Liver (tissue), 3 donors: ENCODE data around the gene DMXL2.

Source experiments
- ATF3 ChIP-seq: IDR thresholded peaks from 2 replicates; pipeline ENCODE4 v1.6.1; 2016; ENCODE audit warnings: antibody characterized with exemption
- CTCF ChIP-seq: fragments of 150-350 bp; IDR thresholded peaks from 2 replicates; pipeline ENCODE4 v1.5.1; 2017; ENCODE audit warnings: improper control_type of control experiment, low read depth, low read length; ENCODE audit not compliant: missing input control
- EGR1 ChIP-seq, 2 donors: IDR thresholded peaks; 2 replicates each; pipeline ENCODE4 v1.6.1; 2016 to 2018; ENCODE audit warnings: antibody characterized with exemption in 2 of 2, low read depth in 2 of 2
- FOXA1 ChIP-seq: IDR thresholded peaks from 2 replicates; pipeline ENCODE4 v1.6.1; 2016; ENCODE audit warnings: antibody characterized with exemption
- GABPA ChIP-seq, 2 donors: IDR thresholded peaks in 1 of 2; conservative IDR thresholded peaks in 1 of 2; 2 replicates each; pipeline ENCODE4 v1.6.1; 2016; ENCODE audit warnings: antibody characterized with exemption in 2 of 2, mild to moderate bottlenecking in 1 of 2, moderate library complexity in 1 of 2
- MAX ChIP-seq: IDR thresholded peaks from 2 replicates; pipeline ENCODE4 v1.6.1; 2016; ENCODE audit warnings: antibody characterized with exemption
- RAD21 ChIP-seq, 2 donors: IDR thresholded peaks; 2 replicates each; pipeline ENCODE4 v1.6.1; 2016; ENCODE audit warnings: antibody characterized with exemption in 2 of 2, mild to moderate bottlenecking in 2 of 2
- SP1 ChIP-seq: IDR thresholded peaks from 2 replicates; pipeline ENCODE4 v1.6.1; 2018; ENCODE audit warnings: antibody characterized with exemption, mild to moderate bottlenecking
- TAF1 ChIP-seq: conservative IDR thresholded peaks from 2 replicates; pipeline ENCODE4 v1.6.1; 2016; ENCODE audit warnings: antibody characterized with exemption, mild to moderate bottlenecking
- YY1 ChIP-seq: IDR thresholded peaks from 2 replicates; pipeline ENCODE4 v1.6.1; 2016; ENCODE audit warnings: antibody characterized with exemption, mild to moderate bottlenecking
- donor health status: healthy.
- donor health status: healthy.

GRCh38 chr15:51484781-51485180, 137.8 kb downstream of the DMXL2 start:
- TF ChIP-seq CTCF (no peak), RAD21 (IDR thresholded peaks at IDR 0.05) (no peak), MAX (no peak), ATF3 (no peak), TAF1 (no peak), EGR1 (IDR thresholded peaks at IDR 0.05; ENCODE audit: low read depth in 2 of 2) (no peak), YY1 (no peak), SP1 (no peak), FOXA1 (no peak), GABPA (IDR thresholded peaks at IDR 0.05 in 1 of 2, conservative IDR thresholded peaks at IDR 0.05 in 1 of 2) (no peak)
